ENCODE results near the gene SERPINB10. TPM values are rescaled to one million over a fixed set of nuclear protein-coding genes. Genes with fewer than 3 reads are reported as not detected.

Gene SERPINB10
- polyA plus RNA-seq, 3 donors, result 0.27 to 0.90 TPM; not detected in 1

GRCh38 chr18:63969942-63970808 lies 62.4 kb downstream of the SERPINB10 start, which contains the start of gene SERPINB8:
SERPINB8 (plus strand) TSS chr18:63970081; CDS start chr18:63978309, 8,228 bp downstream.
- 0 to 1% (median 0%) methylated on average over 49 to 62 of the region's 62 CpGs for WGBS, 3 donors
- peak within 1 kb of the TSS; percentile 93 for H3K27ac ChIP-seq (ENCODE audit: low read depth, low read length)

GRCh38 chr18:63970809-63971205 lies 63.0 kb downstream of the SERPINB10 start:
- WGBS, 3 donors, result 17 to 29% (median 25%) methylated on average over 18 of the region's 18 CpGs
- peak overlapping the region; percentile 9 for H3K27ac ChIP-seq (ENCODE audit: low read depth, low read length)

GRCh38 chr18:63971320-63972001 lies 63.7 kb downstream of the SERPINB10 start:
- no peak overlapping the region for H3K27ac ChIP-seq (ENCODE audit: low read depth, low read length)
- WGBS, 3 donors, result 63 to 84% (median 68%) methylated on average over 13 of the region's 13 CpGs

GRCh38 chr18:63972002-63972376 lies 64.2 kb downstream of the SERPINB10 start:
- H3K27ac ChIP-seq (ENCODE audit: low read depth, low read length), result no peak overlapping the region
- WGBS, 3 donors, result 58 to 95% (median 66%) methylated on average over 5 of the region's 5 CpGs

DNA sequence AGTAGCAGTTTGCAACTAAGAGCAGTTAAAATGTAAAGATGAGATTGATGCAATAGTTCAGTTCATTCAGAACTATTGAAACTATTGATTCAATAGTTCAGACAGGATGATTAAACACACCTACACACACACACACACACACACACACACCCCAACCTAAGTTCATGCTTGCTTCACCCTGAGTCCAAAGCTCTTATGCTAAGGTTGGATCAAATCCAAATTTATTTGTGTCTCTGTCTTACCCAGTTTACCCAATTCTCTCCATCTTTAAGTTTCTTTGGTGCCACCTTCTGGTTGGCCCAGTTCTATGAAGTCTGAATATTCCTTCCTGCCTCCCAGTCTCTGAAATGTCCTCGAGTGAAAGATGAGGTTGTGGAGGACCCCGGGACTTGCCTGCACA lies 67.2 kb downstream of the SERPINB10 start:
- WGBS, 3 donors, result 20 to 43% (median 28%) methylated on average over 2 of the region's 2 CpGs
- no peak overlapping the region for H3K27ac ChIP-seq (ENCODE audit: low read depth, low read length)

GRCh38 chr18:63975628-63976027 lies 67.9 kb downstream of the SERPINB10 start:
- no peak overlapping the region for H3K27ac ChIP-seq (ENCODE audit: low read depth, low read length)
- 45 to 71% (median 48%) methylated on average over 3 of the region's 3 CpGs for WGBS, 3 donors

- no peak overlapping the region for H3K27ac ChIP-seq (ENCODE audit: low read depth, low read length)
- WGBS, 3 donors, result 91 to 96% (median 93%) methylated on average over 3 of the region's 3 CpGs
Measured at GRCh38 chr18:63977040-63977439, 69.3 kb downstream of the SERPINB10 start.

DNA sequence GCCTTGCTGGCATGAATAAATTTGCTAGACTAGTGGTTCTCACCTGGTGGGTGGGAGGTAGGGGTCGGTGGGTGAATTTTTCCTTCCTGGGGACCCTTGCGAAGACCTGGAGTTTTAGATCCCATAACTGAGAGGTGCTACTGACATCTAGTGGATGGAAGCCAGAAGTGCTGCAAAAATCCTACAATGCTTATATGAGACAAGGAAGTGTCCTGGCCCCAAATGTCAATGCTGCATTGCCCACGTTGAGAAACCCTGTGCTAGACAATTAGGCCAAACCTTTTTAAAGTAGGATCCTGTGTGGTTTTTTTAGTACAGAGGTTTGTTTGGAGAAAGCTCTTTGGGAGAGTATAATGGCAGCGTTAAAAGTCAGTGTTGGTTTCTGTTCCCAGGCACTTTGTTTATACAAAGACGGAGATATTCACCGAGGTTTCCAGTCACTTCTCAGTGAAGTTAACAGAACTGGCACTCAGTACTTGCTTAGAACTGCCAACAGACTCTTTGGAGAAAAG lies 71.7 kb downstream of the SERPINB10 start:
- WGBS, 3 donors, result 9 to 23% (median 14%) methylated on average over 6 of the region's 6 CpGs
- H3K27ac ChIP-seq (ENCODE audit: low read depth, low read length), result no peak overlapping the region

DNA sequence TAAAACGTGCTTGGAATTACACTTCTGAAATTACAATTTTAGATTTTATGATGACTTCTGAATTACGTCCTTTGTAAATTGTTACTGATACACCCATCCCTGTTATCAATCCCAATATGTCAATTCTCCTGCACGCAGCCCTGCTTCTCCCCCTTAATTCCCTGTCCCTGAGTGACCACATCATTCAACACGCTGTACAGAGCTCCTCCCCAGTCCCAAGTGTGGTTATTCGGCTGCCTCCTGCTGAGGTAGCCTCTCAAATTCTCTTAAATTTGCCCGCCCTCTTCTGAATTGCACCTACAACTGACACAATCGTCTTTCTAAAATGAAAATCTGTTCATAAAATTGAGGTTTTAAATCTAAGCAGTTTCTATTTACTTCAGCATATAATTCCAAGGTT lies 72.3 kb downstream of the SERPINB10 start:
- H3K27ac ChIP-seq (ENCODE audit: low read depth, low read length), result no peak overlapping the region
- WGBS, 3 donors, result 56 to 67% (median 67%) methylated on average over 7 of the region's 7 CpGs

DNA sequence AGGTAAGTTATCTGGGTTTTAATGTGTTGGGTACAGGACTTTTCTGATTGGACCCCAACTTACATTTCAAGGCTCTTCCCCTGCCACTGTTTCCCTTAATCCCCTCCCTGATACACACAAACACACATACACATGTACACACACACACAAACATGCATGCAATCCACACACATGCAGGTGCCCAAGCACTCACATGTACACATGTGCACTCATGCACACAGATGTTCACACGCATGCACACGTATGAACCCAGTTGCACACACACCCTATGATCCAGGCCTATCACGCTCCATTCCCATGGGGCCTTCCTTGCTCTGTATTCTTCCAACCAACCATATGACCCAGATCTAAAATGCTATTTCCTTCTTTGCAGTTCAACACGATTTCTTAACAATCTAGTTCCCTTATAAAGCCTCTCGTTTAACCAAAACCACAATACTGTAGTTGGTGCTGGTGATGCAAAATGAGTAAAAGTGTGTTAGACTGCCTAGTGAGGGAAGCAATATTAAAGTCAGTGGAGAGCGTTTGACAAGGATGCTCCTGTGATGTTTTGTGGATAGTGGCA lies 73.2 kb downstream of the SERPINB10 start:
- no peak overlapping the region for H3K27ac ChIP-seq (ENCODE audit: low read depth, low read length)
- 59 to 87% (median 67%) methylated on average over 6 of the region's 6 CpGs for WGBS, 3 donors

- 46 to 70% (median 63%) methylated on average over 2 of the region's 2 CpGs for WGBS, 3 donors
- no peak overlapping the region for H3K27ac ChIP-seq (ENCODE audit: low read depth, low read length)
Measured at GRCh38 chr18:63981719-63982118, 74.0 kb downstream of the SERPINB10 start.

- no peak overlapping the region for H3K27ac ChIP-seq (ENCODE audit: low read depth, low read length)
- 69 to 84% (median 79%) methylated on average over 3 of the region's 3 CpGs for WGBS, 3 donors
Measured at GRCh38 chr18:63982361-63982760, 74.6 kb downstream of the SERPINB10 start.

Other genes with a start within 250 kb of the SERPINB10 start
- gene SERPINB3, start 246.1 kb upstream of the SERPINB10 start, polyA plus RNA-seq, result 1 to 10 TPM in 1 of 3 donors, under 1 TPM in 1, not detected in 1; 0.08 to 1.1 TPM
- not detected for gene SERPINB11, start 205.0 kb upstream of the SERPINB10 start, polyA plus RNA-seq
- 1 to 10 TPM in 1 of 3 donors, under 1 TPM in 1, not detected in 1; 0.36 to 2.5 TPM for gene SERPINB7, start 132.5 kb upstream of the SERPINB10 start, polyA plus RNA-seq
- gene SERPINB2, start 20.3 kb upstream of the SERPINB10 start, polyA plus RNA-seq, result 100 to 1,000 TPM in 1 of 3 donors, 1 to 10 TPM in 1, under 1 TPM in 1; 0.18 to 206 (median 3.9) TPM
- under 1 TPM; 0.03 to 0.22 (median 0.07) TPM for gene HMSD, start 41.3 kb downstream of the SERPINB10 start, polyA plus RNA-seq
- gene SERPINB8, start 62.1 kb downstream of the SERPINB10 start, polyA plus RNA-seq, result 10 to 100 TPM in 1 of 3 donors, 1 to 10 TPM in 2; 3.0 to 14.8 (median 6.6) TPM
- not detected for gene LINC00305, start 241.1 kb downstream of the SERPINB10 start, polyA plus RNA-seq